GM23338 (cell line): Measurements from ENCODE around the gene CNTNAP2. TPM values are rescaled to one million over a fixed set of nuclear protein-coding genes. Genes with fewer than 3 reads are reported as not detected.

Source experiments
- CREB1 ChIP-seq: fragments of 250-450 bp; sonication (Bioruptor Pico); IDR thresholded peaks from 2 replicates; pipeline ENCODE4 v1.5.0; 2020; ENCODE audit warnings: low read depth, mild to moderate bottlenecking, moderate library complexity
- CTCF ChIP-seq, 2 experiments: fragments of 200-600 bp in 1 of 2; sonication (generic) in 1 of 2; conservative IDR thresholded peaks; 2 replicates each; pipeline versions ENCODE4 v1.5.1 to v1.6.1; 2016 to 2017; ENCODE audit warnings: antibody characterized with exemption in 2 of 2, low read depth in 2 of 2, mild to moderate bottlenecking in 2 of 2, moderate library complexity in 1 of 2
- EZH2 ChIP-seq: fragments of 200-600 bp; sonication (generic); IDR thresholded peaks from one replicate; pipeline ENCODE4 v1.8.0; 2017; ENCODE audit warnings: antibody characterized with exemption, mild to moderate bottlenecking, low read depth; ENCODE audit not compliant: unreplicated experiment
- EZH2phosphoT487 ChIP-seq: fragments of 200-600 bp; sonication (generic); IDR thresholded peaks from one replicate; pipeline ENCODE4 v1.8.1; 2018; ENCODE audit warnings: antibody characterized with exemption; ENCODE audit not compliant: unreplicated experiment
- JUNB ChIP-seq: IDR thresholded peaks from one replicate; pipeline ENCODE4 v1.6.1; 2016; ENCODE audit warnings: antibody characterized with exemption; ENCODE audit not compliant: unreplicated experiment
- NANOG ChIP-seq: IDR thresholded peaks from 2 replicates; pipeline ENCODE4 v1.6.1; 2016; ENCODE audit warnings: antibody characterized with exemption, borderline replicate concordance
- POLR2AphosphoS5 ChIP-seq: IDR thresholded peaks from 2 replicates; pipeline ENCODE4 v1.6.1; 2016; ENCODE audit warnings: antibody characterized with exemption, low read depth
- ZNF114 ChIP-seq: fragments of 250-450 bp; sonication (Bioruptor Pico); IDR thresholded peaks from 2 replicates; pipeline ENCODE4 v1.5.0; 2020; ENCODE audit warnings: mild to moderate bottlenecking, moderate library complexity
- ZNF331 ChIP-seq: fragments of 250-450 bp; sonication (Bioruptor Pico); IDR thresholded peaks from 2 replicates; pipeline ENCODE4 v1.5.0; 2020; ENCODE audit warnings: low read depth, mild to moderate bottlenecking, moderate library complexity
- ZNF462 ChIP-seq: fragments of 250-450 bp; sonication (Bioruptor Pico); IDR thresholded peaks from 2 replicates; pipeline ENCODE4 v1.5.0; 2020; ENCODE audit warnings: mild to moderate bottlenecking, moderate library complexity
- polyA plus RNA-seq: library from polyadenylated mRNA; unstranded; fragments of >200 nt; fragmentation: Nextera tagmentation; extraction: Ambion mirVana; gene quantifications from 2 replicates; pipeline ENCODE4 v1.2.1, GENCODE V29; 2016
- total RNA-seq: library from RNA; depleted of rRNA; stranded (reverse); fragments of >200 nt; shearing (Covaris generic); gene quantifications from 2 replicates; pipeline ENCODE4 v1.2.3, GENCODE V29; 2014

CNTNAP2 gene
- total and polyA plus RNA-seq, 2 experiments from 2014 or later: 38.2 to 61.3 TPM

GRCh38 chr7:147496209-147496608 is 1379.6 kb downstream of the CNTNAP2 start (continued):
- TF ChIP-seq ZNF462 (CRISPR knock-in tag) (no peak), ZNF114 (CRISPR knock-in tag) (no peak), EZH2phosphoT487 (no peak), JUNB (no peak), CTCF (conservative IDR thresholded peaks at IDR 0.05; ENCODE audit: low read depth in 2 of 2) (no peak), NANOG (no peak), POLR2AphosphoS5 (no peak), EZH2 (no peak), CREB1 (no peak), ZNF331 (CRISPR knock-in tag) (no peak)
